ENCODE data around the gene VAMP7. TPM values are rescaled to one million over a fixed set of nuclear protein-coding genes. Genes with fewer than 3 reads are reported as not detected.

The VAMP7 gene
- total and polyA plus RNA-seq, 9 of the 15 experiments (the other 6 are each of a cell fraction or from before 2014, with no cell fraction given), result 38.4 to 100 (median 67.7) TPM

- TF ChIP-seq REST (IDR thresholded peaks at IDR 0.05; ENCODE audit: borderline replicate concordance) (no peak; the same call in 1 of the 2 replicates), REST (CRISPR knock-in tag; IDR thresholded peaks at IDR 0.05; ENCODE audit: low read depth) (no peak), RBBP5 (IDR thresholded peaks at IDR 0.05; ENCODE audit: borderline replicate concordance, insufficient read depth, low read length, poor library complexity, severe bottlenecking) (peak; percentile 86), CREBBP (IDR thresholded peaks at IDR 0.05; ENCODE audit: low read depth, low read length) (no peak), ZNF766 (CRISPR knock-in tag; conservative IDR thresholded peaks at IDR 0.05) (no peak; the same call in 1 of the 2 replicates), ZNF707 (CRISPR knock-in tag; conservative IDR thresholded peaks at IDR 0.05) (0 out of 2 replicates have a peak, but pooled peaks have one; percentile 21), ZBTB12 (CRISPR knock-in tag; IDR thresholded peaks at IDR 0.05) (peak; percentile 14; the same call in 1 of the 2 replicates), SMARCE1 (IDR thresholded peaks at IDR 0.05) (no peak), ZNF175 (CRISPR knock-in tag; IDR thresholded peaks at IDR 0.05; ENCODE audit: low read depth) (peak; percentile 44; the same call in 1 of the 2 replicates), SMARCB1 (IDR thresholded peaks at IDR 0.05; ENCODE audit: insufficient read length, low read depth) (no peak), FOS (IDR thresholded peaks at IDR 0.05; ENCODE audit: extremely low read depth, insufficient read length) (peak; percentile 51), AFF1 (IDR thresholded peaks at IDR 0.05; ENCODE audit: low read depth in 1 of 2, partially characterized antibody in 2 of 2) (peak in 1 of 2 experiments; percentile 96), SIRT6 (IDR thresholded peaks at IDR 0.05; ENCODE audit: low read depth, low read length) (no peak)
Observed at GRCh38 chrX:155881158-155881993, at the start of gene VAMP7 (continued).
